LNCAP (cell line): ENCODE results near the gene HOXB2.

ENCODE experiments used
- TF ChIP-seq, protein P1 (sequence below): fragments of 450-650 bp; IDR thresholded peaks from 2 replicates; pipeline ENCODE4 v1.5.1; 2017; ENCODE audit warnings: mild to moderate bottlenecking

HOXB2 gene

DNA sequence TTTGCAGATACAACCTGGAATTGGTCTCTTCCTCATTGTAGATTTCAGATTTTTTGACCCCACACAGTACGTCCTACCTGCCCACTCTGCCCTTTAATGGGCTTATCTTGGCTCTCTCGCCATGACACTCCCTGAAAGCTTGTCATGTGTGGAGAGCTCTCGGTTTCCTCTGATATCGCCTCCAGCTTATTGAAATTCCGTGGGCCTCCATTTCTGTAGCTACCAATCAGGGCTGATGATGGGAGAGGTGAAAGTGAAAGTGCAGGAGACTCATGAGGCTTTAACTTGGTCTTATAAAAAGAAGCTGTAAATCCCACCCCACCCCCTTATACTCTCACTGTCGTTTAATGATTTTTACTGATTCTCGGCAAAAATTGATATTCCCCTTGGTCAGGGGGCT is 31.8 kb downstream of the HOXB2 start:
- TF ChIP-seq, protein P1, sequence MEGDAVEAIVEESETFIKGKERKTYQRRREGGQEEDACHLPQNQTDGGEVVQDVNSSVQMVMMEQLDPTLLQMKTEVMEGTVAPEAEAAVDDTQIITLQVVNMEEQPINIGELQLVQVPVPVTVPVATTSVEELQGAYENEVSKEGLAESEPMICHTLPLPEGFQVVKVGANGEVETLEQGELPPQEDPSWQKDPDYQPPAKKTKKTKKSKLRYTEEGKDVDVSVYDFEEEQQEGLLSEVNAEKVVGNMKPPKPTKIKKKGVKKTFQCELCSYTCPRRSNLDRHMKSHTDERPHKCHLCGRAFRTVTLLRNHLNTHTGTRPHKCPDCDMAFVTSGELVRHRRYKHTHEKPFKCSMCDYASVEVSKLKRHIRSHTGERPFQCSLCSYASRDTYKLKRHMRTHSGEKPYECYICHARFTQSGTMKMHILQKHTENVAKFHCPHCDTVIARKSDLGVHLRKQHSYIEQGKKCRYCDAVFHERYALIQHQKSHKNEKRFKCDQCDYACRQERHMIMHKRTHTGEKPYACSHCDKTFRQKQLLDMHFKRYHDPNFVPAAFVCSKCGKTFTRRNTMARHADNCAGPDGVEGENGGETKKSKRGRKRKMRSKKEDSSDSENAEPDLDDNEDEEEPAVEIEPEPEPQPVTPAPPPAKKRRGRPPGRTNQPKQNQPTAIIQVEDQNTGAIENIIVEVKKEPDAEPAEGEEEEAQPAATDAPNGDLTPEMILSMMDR, result no peak

DNA sequence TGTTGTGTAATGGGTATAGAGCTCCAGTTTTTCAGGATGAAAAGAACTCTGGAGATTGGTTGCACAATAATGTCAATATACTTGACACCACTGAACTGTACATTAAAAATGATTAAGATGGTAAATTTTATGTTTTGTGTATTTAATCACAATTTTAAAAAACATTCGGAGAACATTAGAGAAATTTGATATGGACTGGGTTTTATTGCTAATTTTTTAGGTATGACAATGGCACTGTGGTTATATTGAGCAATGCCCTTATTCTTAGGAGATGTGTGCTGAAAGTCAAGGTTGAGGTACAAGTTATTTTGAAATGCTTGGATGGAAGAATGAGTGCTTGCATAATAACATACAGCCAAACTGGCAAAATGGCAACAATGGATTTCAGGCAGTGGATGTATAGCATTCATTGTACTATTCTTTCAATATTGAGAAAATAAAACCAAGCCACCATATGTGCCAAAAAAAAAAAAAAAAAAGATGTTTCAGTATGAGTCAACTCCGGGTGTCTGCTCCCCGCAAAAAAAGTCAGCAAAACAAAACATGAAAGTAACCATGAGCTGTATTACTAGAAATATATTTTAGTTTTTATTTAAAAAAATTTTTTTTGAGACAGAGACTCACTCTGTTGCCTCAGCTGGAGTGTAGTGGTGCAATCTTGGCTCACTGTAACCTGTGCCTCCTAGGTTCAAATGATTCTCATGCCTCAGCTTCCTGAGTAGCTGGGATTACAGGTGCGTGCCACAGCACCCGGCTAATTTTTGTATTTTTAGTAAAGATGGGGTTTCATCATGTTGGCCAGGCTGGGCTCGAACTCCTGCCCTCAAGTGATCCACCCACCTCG is 33.9 kb downstream of the HOXB2 start:
- TF ChIP-seq, protein P1, result no peak

DNA sequence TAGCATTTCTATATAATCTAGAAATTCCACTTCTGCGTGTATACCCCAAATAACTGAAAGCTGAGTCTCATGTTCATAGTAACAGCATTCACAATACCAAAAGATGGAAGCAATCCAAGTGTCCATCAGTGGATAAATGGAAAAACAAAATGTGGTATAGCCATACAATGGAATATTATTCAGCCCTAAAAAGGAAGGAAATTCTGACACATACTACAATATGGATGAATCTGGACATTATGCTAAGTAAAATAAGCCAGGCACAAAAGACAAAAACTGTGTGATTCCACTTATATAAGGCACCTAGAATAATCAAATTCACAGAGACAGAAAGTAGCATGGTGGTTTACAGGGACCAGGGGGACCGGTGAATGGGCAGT is 34.5 kb downstream of the HOXB2 start:
- TF ChIP-seq, protein P1, result no peak

DNA sequence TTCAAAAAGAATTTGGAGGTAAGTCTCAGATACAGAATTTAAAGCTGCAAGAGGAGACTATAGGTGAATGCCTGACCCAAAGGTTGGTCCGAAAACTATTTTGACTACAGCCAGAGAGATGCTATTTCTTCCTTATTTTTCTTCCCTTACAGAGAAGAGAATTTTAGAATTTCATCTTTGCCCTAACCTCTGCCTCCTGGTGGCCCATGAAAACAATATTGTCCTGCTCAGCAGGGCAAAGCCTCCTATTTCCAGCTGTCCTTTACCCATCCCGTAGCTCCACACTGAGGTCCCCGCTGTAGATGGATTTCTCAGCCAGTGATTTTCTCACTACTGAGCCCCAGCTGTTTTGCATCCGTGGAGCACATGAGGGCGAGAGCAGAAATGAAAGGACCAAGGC is 38.7 kb downstream of the HOXB2 start:
- TF ChIP-seq, protein P1, result no peak

DNA sequence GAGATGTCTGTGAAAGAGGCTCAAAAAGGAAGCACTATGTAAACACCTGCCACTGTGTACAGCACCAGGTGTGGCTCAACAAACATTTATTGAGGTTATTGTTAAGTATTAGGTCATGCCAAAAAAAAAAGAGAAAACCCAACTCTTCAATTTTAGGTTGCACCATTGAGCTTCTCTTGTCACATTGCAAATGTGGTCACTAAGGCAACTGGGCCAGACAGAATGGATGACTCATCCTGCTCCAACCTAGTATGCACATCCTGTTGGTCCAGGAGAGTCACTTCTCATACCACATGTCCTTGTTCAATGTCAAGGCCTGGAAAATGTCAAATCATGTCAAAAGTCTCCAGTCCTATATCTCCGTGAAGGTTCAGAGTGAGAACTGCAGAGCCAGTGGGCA is 39.1 kb downstream of the HOXB2 start:
- TF ChIP-seq, protein P1, result no peak

DNA sequence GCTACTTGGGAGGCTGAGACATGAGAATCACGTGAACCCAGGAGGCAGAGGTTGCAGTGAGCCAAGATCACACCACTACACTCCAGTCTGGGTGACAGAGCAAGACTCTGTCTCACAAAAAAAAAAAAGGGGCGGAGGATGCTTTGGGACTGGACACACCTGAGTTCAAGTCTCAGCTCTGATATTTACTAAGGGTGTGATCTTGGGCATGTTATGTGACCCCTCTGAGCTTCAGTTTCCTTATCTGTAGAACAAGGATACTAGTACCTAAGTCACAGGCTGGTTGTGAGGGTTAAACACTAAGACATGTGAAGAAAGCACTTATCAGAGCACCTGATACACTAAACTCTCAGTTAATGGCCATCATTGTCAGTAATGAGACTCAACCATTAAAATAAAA is 40.0 kb downstream of the HOXB2 start:
- TF ChIP-seq, protein P1, result no peak

DNA sequence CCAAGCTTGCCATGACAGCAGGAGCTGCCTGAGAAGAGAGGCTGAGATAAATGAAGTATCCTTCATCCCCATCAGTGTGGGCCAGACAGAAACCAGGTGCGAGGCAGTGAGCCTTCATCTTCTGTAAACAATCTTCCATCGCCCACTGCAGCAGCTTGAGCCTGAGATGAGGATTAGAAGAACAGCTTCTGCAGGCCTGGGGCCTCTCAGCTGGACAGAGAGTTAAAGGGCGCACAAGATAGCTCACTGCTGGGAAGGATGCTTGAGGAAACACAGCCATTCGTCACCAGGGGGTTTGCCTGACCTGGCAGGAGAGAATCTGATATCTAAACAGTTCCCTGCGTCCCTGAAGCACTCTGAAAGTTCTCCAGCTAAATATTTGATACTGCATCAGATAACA is 41.2 kb downstream of the HOXB2 start:
- TF ChIP-seq, protein P1, result no peak
